ENCODE data around the gene EIF4G3.
"Not testable (repeated sequence)": the region's sequence is repeated elsewhere in the genome, so short reads cannot be mapped to it uniquely, and the experiment has no call there.

The EIF4G3 gene

DNA sequence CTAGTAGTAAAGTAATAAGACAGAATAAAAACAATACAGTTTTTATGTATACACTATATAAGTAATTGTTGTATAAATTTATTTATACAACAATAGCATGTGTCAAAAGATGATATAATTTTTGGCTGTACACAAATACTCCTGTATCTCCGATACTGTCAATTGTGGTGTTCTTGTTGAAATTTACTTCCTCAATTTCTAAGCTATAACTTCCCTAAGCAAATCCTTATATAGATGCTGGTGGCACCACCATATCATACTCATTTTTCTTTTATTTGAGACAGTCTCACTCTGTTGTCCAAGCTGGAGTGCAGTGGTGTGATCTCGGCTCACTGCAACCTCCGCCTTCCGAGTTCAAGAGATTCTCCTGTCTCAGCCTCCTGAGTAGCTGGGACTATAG lies 248.6 kb downstream of the EIF4G3 start:
- ATAC-seq, result no peak

DNA sequence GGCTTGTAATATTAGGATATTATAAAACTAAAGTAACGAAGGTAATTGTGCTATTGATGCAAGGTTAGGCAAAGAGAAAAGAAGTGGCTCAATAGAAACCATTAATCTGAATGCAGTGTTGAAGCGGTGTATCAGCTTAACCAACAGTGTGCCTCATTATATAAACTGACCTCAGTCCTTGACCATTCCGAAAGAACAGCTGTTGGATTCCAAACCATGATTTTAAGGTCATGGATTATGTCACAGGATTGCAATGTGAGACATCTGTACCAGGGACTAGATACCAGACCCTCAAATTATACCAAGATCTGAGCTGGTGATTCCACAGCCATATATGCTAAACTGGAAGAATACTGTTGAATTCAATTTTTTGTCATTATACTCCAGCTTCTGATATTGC lies 255.4 kb downstream of the EIF4G3 start:
- ATAC-seq, result no peak

DNA sequence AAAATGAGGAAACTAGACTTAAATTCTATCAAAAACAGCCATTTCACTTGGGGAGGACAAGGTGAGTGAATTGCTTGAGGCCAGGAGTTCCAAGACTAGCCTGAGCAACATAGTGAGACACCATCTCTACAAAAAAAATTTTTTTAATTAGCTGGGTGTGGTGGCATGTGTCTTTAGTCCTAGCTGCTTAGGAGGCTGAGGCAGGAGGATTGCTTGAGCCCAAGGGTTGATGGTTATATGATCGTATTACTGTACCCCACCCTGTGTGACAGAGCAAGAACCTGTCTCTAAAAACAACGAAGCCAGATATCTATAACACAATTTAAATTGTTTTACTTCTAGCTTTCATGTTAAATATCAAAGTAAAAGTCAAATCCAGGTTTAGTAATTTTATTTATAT lies 263.5 kb downstream of the EIF4G3 start:
- no peak for ATAC-seq

DNA sequence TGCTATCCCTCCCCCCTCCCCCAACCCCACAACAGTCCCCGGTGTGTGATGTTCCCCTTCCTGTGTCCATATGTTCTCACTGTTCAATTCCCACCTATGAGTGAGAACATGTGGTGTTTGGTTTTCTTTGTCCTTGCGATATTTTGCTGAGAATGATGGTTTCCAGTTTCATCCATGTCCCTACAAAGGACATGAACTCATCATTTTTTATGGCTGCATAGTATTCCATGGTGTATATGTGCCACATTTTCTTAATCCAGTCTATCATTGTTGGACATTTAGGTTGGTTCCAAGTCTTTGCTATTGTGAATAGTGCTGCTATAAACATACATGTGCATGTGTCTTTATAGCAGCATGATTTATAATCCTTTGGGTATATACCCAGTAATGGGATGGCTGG lies 269.2 kb downstream of the EIF4G3 start:
- not testable (repeated sequence) for ATAC-seq

DNA sequence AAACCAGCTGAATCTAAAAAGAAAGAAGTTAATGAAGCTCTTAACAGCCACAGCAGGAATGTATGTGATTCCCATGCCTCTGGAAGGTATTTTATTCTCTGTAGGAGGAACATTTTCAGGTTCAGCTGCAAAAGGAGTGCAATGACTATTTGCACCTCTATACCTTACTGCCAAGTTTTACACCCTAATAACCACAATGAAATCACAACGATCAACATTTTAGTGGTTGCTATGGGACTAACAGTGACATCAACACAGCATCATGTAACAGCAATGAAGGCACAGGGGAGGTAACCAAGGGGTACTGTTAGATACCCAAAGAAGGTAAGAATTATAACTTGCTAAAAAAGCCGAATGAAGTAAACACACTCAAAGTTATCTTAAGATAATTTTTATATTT lies 273.3 kb downstream of the EIF4G3 start:
- peak in 1 of 2 donors; percentile 51 for ATAC-seq

DNA sequence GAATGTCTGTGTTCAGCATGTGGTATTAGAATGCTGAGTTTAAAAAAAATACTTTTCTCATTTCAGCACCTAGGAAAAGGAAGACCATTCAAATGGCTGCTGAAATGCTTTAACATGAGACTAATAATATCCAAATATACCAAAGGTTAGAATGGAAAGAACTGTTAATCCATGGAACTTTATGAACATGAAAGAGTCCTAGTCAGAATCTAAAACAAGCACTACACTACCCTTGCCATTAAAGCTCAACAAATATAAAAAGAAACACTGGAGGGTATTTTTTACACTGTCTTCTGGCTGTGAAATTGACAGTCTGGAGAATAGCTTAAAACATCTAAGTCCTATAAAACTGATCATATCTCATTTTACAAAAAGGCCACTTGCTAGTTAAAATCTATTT lies 276.6 kb downstream of the EIF4G3 start:
- no peak for ATAC-seq

DNA sequence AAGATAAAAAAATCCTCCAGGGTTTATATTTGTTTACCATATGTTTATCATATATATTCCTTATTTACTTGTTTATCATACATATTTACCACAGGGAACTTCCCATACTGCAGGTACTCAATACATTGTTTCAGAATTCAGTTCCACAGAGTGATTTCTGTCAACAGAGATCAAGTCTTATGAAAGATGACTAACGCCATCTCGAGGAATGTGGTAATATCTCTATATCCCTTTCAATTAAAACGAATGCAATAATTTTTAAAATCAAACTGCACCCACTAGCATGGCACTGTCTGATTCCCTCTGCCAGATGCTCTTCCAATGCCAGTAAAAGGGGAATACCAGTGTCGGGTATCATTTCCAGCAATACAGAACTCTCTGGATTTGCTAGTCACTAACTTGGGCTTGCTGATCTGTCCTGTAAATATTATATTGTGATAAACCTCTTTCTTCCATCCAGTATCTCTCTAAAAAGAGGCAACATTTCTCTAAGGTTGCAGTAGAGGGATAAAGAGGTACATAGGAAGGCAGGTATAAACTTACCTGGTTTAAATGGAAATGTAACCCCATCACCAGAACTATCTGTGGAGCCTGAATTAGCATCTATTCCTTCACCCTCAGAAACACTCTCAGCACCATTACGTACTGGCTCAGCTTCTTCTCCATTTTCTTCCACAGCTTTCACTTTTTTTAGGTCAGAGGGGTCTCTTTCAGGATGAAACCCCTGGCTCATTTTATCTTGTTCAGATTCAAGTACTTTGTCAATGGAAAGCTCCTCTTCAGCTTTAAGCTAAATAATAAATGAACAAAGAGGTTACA lies 277.3 kb downstream of the EIF4G3 start:
- ATAC-seq, result no peak

DNA sequence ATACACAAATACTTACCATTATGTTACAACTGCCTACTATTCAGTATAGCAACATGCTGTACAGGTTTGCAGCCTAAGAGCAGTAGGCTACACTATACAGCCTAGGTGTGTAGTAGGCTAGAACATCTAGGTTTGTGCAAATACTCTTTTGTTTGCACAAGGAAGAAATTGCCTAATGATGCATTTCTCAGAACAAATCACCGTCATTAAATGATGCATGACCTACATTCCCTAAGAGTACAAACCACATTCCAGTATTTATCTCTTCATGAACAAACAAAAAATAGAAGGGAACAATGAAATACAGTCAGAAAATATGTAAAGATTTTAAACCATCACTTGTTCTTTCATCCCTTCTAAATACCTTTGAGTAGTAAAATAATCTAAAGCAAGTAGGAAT lies 279.9 kb downstream of the EIF4G3 start:
- ATAC-seq, result no peak

DNA sequence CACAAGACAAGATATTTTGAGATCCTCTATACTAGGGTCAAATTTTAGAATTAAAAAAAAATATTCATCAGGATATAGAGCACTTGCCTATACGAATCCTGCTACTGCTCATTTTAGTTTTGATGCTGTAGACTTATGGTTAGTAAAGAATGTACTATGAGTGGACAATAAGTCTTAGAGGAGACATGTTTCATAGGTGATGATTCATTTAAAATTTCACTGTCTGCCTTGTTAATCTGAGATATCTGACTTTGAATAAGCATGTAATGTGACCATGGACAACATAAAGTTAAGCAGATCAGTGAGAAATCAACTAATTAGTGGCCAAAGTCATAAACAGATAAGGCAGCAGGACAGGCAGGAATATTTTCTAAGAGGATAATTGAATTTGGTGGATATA lies 282.8 kb downstream of the EIF4G3 start:
- ATAC-seq, result no peak

DNA sequence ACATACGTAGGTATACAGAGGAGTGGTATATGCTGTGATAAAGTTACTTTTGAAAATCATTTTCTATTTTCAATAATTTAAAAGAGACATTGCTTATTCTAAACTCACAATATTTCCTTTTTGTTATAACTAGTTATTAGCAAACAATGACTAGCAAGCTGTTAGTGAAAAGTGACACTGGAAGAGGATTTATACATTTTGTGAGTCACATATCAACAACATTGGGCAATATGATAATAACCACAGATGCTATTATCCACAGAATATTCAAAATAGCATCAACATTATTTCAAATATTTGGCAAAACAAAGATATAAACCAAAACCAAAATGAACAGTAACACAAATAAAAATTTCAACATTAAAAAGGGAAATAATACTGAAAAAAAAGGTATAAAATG lies 285.6 kb downstream of the EIF4G3 start:
- no peak for ATAC-seq

DNA sequence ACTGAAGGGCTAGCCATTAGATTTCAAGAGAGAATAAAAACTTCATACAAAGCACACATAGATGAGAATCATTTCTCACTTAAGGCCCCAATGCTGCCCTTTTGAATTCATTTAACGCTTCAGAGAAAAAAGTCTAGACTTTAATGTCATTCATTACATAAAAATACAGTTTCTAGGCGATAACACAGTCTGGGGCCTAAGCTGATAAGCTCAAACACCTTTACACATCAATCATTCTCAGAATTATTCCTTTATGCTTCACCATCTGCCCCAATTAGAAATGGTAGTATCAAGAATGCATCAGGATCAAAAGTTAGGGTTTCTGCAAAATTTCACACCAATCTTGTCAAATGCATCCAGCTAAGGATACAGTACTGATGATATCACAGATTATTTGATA lies 289.5 kb downstream of the EIF4G3 start:
- no peak for ATAC-seq

DNA sequence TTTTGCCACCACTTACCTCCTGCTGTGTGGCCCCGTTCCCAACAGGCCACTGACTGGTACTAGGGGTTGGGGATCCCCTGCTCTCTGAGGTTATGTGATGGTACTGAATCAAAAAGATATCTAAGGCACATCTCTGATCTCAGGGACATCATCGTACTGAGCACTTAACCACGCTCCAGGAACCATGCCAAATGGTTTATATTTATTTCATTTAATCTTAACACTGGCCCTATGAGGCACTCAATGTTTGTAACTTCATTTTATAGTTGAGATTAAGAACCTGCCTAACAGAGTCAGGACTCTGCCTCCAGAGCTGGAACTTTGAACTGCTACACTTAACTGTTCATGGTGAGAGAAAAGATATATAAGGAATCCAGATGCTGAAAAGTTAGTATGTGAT lies 291.6 kb downstream of the EIF4G3 start:
- no peak for ATAC-seq

DNA sequence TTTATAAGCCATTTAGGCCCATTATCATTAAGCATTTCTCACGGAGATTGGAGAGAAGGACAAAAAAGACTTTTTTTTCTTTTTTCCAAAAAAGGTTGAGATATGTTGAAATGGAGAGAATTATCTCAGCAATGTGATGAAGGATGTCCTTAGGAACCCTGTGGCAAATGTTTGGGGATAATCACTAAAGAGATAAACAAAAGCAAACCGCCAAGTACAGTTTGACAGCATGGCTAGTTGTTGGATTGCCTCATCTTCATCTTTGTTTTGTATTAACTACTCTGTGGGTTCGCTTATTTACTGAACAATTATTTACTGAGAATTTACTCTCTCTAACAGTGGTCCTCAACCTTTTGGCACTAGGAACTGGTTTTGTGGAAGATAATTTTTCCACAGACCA lies 292.2 kb downstream of the EIF4G3 start:
- ATAC-seq, result no peak

DNA sequence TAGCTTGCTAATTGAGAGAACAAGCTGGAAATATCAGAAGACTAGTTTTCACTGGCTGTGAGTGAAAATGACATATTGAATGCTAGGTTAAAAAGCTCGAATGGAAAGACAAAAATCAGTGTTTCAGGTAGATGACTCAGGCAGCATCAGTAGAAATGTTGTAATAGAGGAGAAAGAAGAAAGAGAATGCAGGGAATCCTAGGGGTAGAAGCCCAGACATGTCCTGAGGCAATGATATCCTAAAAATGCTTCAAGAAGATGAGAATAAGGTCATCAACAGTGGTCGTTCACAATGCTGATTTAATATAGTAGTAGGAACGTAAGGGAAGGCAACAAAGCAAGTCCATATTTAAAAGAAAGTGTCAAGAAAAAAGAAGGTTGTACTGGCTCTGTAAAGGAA lies 292.9 kb downstream of the EIF4G3 start:
- no peak for ATAC-seq

DNA sequence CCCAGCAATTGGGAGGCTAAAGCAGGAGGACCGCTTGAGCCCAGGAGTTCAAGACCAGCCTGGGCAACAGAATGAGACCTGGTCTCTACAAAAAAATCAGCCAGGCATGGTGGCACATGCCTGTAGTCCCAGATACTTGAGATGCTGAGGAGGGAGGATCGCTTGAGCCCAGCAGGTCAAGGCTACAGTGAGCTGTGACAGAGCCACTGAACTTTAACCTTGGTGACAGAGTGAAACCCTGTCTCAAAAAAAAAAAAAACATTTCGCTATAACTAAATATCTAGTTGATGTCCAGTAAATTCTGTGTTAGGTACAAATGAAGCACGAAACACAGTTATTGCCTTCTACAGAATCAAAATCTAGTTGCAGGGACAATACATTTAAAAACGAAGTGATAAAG lies 293.9 kb downstream of the EIF4G3 start:
- no peak for ATAC-seq

DNA sequence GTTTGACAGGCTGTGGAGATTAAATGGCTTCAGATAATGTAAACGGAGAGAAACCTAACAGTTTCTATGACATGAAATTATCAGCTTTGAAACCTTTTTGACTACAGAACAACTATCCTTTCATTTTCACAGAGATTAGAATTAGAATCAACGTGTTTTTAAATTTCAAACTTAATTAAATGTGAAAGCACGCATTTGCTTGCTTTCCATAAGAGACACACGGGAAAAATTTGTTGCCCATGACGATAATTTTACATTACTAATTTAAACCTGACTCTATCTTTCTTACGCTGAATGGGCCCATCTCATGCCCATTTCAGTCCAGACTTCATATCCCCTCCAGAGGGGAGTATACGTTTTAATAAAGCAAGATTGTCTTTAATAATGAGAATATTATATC lies 297.9 kb downstream of the EIF4G3 start:
- ATAC-seq, result no peak

DNA sequence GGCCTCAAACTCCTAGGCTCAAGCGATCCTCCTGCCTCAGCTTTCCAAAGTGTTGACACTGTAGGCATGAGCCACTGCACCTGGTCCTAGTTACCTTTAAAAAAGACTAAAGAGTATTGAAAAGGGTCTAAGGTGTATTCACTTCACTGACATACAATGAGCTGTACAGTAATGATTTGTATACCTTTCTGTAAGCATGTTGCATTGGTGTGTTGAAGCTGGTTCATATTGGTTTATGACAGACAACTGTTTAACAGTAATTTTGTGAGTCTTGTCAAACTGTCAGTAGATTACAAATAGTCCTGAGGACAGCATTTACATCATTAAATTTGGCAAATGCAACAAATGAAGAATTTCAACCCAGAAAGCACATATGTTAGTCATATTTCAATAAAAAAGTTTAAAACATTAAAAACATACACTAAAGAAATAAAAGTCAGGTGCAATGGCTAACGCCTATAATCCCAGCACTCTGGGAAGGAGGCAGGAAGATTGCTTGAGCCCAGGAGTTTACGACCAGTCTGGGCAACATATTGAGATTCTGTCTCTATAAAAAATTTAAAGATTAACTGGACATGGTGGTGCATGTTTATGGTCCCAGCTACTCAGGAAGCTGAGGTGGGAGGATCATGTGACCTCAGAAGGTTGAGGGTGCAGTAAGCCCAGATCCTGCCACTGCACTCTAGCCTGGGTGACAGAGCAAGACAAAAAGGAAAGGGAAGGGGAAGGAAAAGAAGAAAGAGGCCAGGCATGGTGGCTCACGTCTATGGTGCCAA lies 301.3 kb downstream of the EIF4G3 start:
- no peak for ATAC-seq

DNA sequence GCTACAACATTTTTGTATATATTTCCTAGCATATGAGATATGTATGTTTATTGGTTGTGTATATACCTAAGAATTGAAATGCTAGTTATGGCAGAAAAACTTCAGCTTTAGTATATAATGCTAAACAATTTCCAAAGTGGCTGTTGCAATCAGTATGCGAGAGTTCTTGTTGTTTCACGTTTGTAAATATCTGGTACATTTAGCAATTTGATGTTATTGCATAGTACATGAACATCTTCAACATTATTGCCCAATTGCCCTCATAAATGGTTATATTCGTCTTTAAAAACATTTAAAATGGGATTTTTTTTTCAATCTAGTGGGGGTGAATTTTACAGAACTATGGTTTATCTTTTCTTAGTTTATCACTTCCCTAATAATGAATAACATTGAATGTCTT lies 303.4 kb downstream of the EIF4G3 start:
- no peak for ATAC-seq

DNA sequence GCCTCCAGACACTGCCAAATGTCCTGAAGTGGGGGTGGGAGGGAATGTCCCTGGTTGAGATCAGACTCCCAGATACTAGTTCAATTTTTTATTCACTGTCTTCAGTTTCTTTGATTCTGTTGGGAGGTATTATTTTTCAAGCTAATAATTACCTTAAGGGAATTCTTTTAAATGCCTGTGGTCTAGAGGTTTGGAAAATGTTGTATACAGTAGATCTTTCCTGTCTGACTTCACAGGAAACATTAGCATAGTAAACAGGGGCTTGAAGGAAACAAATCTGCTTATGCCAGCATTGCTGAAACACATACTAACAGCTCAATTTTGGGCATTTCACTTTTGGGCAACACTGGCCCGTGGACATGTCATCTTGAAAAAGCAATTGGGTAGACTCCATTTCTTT lies 305.3 kb downstream of the EIF4G3 start:
- no peak for ATAC-seq

DNA sequence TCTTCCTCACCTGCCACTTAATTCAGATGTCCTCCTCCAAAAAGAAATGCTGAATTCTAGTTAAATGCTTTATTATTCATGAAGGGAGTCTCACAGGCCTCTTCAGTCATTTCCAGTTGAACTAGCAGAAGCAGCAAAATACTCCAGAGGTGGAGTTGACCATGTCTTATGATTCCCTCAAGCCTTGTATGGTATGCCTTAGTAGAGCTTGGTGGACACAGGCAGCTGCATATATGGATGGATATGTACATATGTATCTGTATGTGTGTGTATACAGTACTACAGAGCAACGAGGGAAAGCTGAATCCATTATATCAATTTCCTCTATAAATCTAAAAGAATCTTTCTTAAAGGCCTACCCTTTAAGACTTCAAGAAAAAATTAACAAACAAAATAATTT lies 306.0 kb downstream of the EIF4G3 start:
- no peak for ATAC-seq

DNA sequence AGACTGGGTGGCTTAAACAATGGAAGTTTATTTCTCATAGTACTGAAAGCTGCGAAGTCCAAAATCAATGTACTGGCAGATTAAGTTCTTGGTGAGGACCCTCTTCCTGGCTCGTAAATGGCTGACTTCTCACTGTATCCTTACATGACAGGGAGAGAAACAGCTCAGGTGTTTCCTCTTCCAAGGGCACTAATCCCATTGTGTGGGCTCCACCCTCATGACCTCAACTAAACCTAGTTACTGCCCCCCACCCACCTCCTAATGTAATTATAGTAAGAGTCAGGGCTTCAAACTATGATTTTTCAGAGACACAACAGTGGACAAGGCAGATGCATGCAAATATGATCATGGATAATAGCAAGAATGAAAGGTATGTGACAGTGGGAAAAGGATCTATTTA lies 308.4 kb downstream of the EIF4G3 start:
- ATAC-seq, result no peak

DNA sequence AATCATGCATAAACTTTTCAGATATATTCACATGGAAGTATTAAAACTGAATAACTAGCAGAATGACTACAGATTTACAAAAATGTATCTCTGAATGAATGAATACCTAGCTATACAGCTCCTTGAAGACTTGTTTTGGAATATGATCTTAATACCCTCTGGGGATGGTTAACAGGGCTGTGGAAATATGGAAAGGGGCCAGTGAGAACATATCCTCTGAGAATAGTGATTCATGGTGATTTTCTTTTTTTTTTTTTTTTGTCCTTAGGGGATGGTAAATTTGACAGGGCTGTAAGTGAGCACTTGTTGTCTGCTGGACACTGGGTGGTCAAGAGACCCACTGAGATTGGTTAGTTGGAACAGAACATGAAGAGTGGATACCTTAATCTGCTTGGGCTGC lies 308.9 kb downstream of the EIF4G3 start:
- no peak for ATAC-seq

DNA sequence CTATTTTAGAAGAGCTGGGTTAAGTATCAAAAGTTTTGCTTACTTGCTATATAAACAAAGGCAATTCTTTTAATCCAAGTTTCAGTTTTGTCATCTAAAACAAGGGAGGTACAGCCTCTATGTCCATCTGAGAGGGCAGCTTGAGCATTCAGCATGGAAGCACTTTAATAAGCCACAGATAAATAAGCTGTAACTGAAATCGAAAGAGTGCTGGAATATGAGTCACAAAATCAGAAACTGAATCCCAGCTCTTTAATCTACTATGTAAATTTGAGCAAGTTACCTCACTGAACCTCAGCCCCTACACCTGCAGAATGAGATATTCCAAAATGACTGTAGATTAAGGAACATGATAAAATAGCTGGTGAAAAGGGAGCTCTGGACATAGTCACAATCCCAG lies 309.6 kb downstream of the EIF4G3 start:
- ATAC-seq, result peak; percentile 24 to 53

DNA sequence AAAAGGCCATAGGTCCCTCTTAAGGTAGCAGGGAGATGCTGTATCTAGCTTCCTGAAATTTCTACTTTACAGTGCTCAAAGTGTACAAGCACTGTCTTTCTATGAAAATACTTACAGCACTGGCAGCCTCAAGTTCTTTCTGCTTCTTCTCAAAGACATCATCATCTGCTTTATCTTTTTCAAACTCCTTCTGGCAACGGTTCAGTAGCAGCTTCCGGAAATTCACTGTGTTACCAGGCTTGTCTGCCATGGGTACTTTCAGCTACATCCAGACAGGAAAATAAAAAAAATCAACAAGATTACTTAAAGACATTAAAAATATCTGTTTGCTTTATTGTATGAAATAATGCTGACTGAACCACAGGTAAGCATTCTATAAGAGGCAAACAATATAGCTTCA lies 311.7 kb downstream of the EIF4G3 start:
- no peak for ATAC-seq

DNA sequence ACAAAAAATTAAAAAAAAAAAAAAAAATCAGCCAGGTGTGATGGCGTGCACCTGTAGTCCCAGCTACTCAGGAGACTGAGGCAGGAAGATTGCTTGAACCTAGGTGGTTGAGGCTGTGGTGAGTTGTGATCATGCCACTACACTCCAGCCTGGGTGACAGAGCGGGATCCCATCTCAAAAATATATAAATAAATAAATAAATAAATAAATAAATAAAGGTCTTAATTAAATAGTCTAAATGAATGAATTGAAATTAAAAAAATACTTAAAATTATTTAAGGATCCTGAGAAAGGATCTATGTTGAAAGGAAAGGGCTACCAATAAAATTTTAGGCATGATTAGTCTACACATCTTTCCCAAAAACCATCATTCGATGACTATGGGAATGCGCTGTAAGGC lies 322.2 kb downstream of the EIF4G3 start:
- ATAC-seq, result no peak

All from activated CD4-positive, CD25-positive, alpha-beta regulatory T cell treated with anti-CD3 and anti-CD28 coated beads, Interleukin-2, amount 50 U/mL, for 24 hours (primary cell).